NCI-H345 (cell line): ENCODE measurements around the gene ALOX12B.

Experiments
- DNase-seq: peaks from one replicate; lab custom pipeline; 2025; lab: John Stamatoyannopoulos, UW

Gene ALOX12B

GRCh38 chr17:8087075-8087951 lies at the start of gene ALOX12B:
ALOX12B (minus strand) TSS chr17:8087716; CDS start chr17:8087442, 274 bp downstream.
- DNase-seq = no peak

- DNase-seq = no peak
These were observed 46.4 kb upstream of the ALOX12B start for GRCh38 chr17:8133941-8134340.

- no peak for DNase-seq
These were observed 45.9 kb upstream of the ALOX12B start for GRCh38 chr17:8133399-8133798.

GRCh38 chr17:8131844-8132441 lies 44.4 kb upstream of the ALOX12B start:
- DNase-seq = no peak

GRCh38 chr17:8128125-8128784 lies 40.7 kb upstream of the ALOX12B start:
- no peak for DNase-seq

- DNase-seq = peak; percentile 58
These were observed 39.1 kb upstream of the ALOX12B start for GRCh38 chr17:8126491-8127066.

- peak; percentile 43 for DNase-seq
These were observed 38.5 kb upstream of the ALOX12B start for GRCh38 chr17:8125947-8126490.

- peak; percentile 61 for DNase-seq
These were observed 37.8 kb upstream of the ALOX12B start for GRCh38 chr17:8125154-8125946.

- peak; percentile 50 for DNase-seq
These were observed 37.0 kb upstream of the ALOX12B start for GRCh38 chr17:8124350-8125153.

GRCh38 chr17:8123695-8124349 lies 36.3 kb upstream of the ALOX12B start, which contains the start of gene HES7:
HES7 (minus strand) TSS chr17:8124106; CDS start chr17:8124084, 22 bp downstream.
- DNase-seq = peak; percentile 50

- DNase-seq = no peak
These were observed 35.6 kb upstream of the ALOX12B start for GRCh38 chr17:8122924-8123694.

- peak; percentile 21 for DNase-seq
These were observed 35.0 kb upstream of the ALOX12B start for GRCh38 chr17:8122422-8122923.

GRCh38 chr17:8121681-8122421 lies 34.3 kb upstream of the ALOX12B start:
- peak; percentile 60 for DNase-seq

GRCh38 chr17:8121407-8121680 lies 33.8 kb upstream of the ALOX12B start:
- DNase-seq = no peak

- DNase-seq = peak; percentile 71
These were observed 33.2 kb upstream of the ALOX12B start for GRCh38 chr17:8120520-8121406.

- DNase-seq = peak; percentile 85
These were observed 32.3 kb upstream of the ALOX12B start for GRCh38 chr17:8119581-8120519.
